WTC11 (cell line): ENCODE measurements around the gene CAPN1. TPM values are rescaled to one million over a fixed set of nuclear protein-coding genes. Genes with fewer than 3 reads are reported as not detected.

Source experiments
- ATAC-seq: fragments of 200-7000 bp; cut with Tn5 transposase; 2 replicates; pipeline ENCODE4 v1.10.0; 2021; ENCODE audit warnings: mild to moderate bottlenecking, moderate library complexity
- CTCF ChIA-PET: fragments of 300-600 bp; sonication (Branson Sonifier 250); formaldehyde crosslinking; loops from one replicate; lab custom pipeline; 2021; ENCODE audit warnings: antibody characterized with exemption; lab: Charles Lee
- POLR2A ChIA-PET: fragments of 350-600 bp; sonication (Branson Sonifier 250); formaldehyde crosslinking; loops from one replicate; lab custom pipeline; 2021; ENCODE audit warnings: antibody characterized with exemption; lab: Charles Lee
- DNase-seq: peaks from one replicate; pipeline ENCODE4 v3.0.0; 2021; ENCODE audit warnings: low spot score
- H3K27ac Mint-ChIP-seq: 2 replicates; pipeline ENCODE4 v1.8.0; 2021; ENCODE audit warnings: mixed read lengths
- H3K27me3 Mint-ChIP-seq: 2 replicates; pipeline ENCODE4 v1.8.0; 2021; ENCODE audit warnings: low read depth, mild to moderate bottlenecking, moderate library complexity, mixed read lengths
- H3K36me3 Mint-ChIP-seq: 2 replicates; pipeline ENCODE4 v1.8.0; 2021; ENCODE audit warnings: mixed read lengths
- H3K4me1 Mint-ChIP-seq: 2 replicates; pipeline ENCODE4 v1.8.0; 2022; ENCODE audit warnings: mixed read lengths
- H3K4me3 Mint-ChIP-seq: 2 replicates; pipeline ENCODE4 v1.8.0; 2021; ENCODE audit warnings: mild to moderate bottlenecking, moderate library complexity, mixed read lengths
- H3K9me3 Mint-ChIP-seq: 2 replicates; pipeline ENCODE4 v1.8.0; 2021; ENCODE audit warnings: mixed read lengths
- ATF1 ChIP-seq: sonication (generic); formaldehyde crosslinking; IDR thresholded peaks from 2 replicates; pipeline ENCODE4 v1.8.1; 2023; ENCODE audit warnings: mild to moderate bottlenecking, moderate library complexity, missing genetic modification reagents
- ATF6 ChIP-seq: sonication (generic); formaldehyde crosslinking; IDR thresholded peaks from 2 replicates; pipeline ENCODE4 v1.8.1; 2023; ENCODE audit warnings: mild to moderate bottlenecking, missing genetic modification reagents
- CBFB ChIP-seq: sonication (generic); formaldehyde crosslinking; IDR thresholded peaks from 2 replicates; pipeline ENCODE4 v1.8.1; 2022; ENCODE audit warnings: mild to moderate bottlenecking, low read depth, missing genetic modification reagents
- E2F1 ChIP-seq: sonication (generic); formaldehyde crosslinking; IDR thresholded peaks from 2 replicates; pipeline ENCODE4 v1.8.0; 2022; ENCODE audit warnings: mild to moderate bottlenecking, missing genetic modification reagents
- E2F4 ChIP-seq: sonication (generic); formaldehyde crosslinking; IDR thresholded peaks from 2 replicates; pipeline ENCODE4 v1.8.1; 2022; ENCODE audit warnings: low read depth, mild to moderate bottlenecking, moderate library complexity, missing genetic modification reagents, borderline replicate concordance
- GRHL2 ChIP-seq: fragments of 250-450 bp; sonication (Bioruptor Pico); IDR thresholded peaks from 2 replicates; pipeline ENCODE4 v1.8.0; 2022; ENCODE audit warnings: mild to moderate bottlenecking, moderate library complexity; ENCODE audit not compliant: insufficient replicate concordance, severe bottlenecking
- HMGA2 ChIP-seq: fragments of 250-450 bp; sonication (Bioruptor Pico); IDR thresholded peaks from 2 replicates; pipeline ENCODE4 v1.4.0; 2021; ENCODE audit warnings: mild to moderate bottlenecking, moderate library complexity
- HMGXB4 ChIP-seq: sonication (generic); formaldehyde crosslinking; IDR thresholded peaks from 2 replicates; pipeline ENCODE4 v1.8.1; 2023; ENCODE audit warnings: mild to moderate bottlenecking, moderate library complexity, missing genetic modification reagents
- IRF1 ChIP-seq: sonication (generic); formaldehyde crosslinking; IDR thresholded peaks from 2 replicates; pipeline ENCODE4 v1.8.0; 2023; ENCODE audit warnings: missing genetic modification reagents
- NR2C2 ChIP-seq: sonication (generic); formaldehyde crosslinking; IDR thresholded peaks from 2 replicates; pipeline ENCODE4 v1.8.0; 2022; ENCODE audit warnings: mild to moderate bottlenecking, missing genetic modification reagents
- OVOL2 ChIP-seq: fragments of 250-450 bp; sonication (Bioruptor Pico); IDR thresholded peaks from 2 replicates; pipeline ENCODE4 v1.9.0; 2021; ENCODE audit warnings: mild to moderate bottlenecking, borderline replicate concordance
- PRDM15 ChIP-seq: sonication (generic); formaldehyde crosslinking; IDR thresholded peaks from 2 replicates; pipeline ENCODE4 v1.8.0; 2022; ENCODE audit warnings: missing genetic modification reagents
- PREB ChIP-seq: sonication (generic); formaldehyde crosslinking; IDR thresholded peaks from 2 replicates; pipeline ENCODE4 v1.8.1; 2022; ENCODE audit warnings: mild to moderate bottlenecking, missing genetic modification reagents, moderate library complexity, borderline replicate concordance
- SMAD3 ChIP-seq: sonication (generic); formaldehyde crosslinking; IDR thresholded peaks from 2 replicates; pipeline ENCODE4 v1.8.0; 2022; ENCODE audit warnings: missing genetic modification reagents, mild to moderate bottlenecking, borderline replicate concordance
- SMAD4 ChIP-seq: sonication (generic); formaldehyde crosslinking; IDR thresholded peaks from 2 replicates; pipeline ENCODE4 v1.8.0; 2022; ENCODE audit warnings: mild to moderate bottlenecking, missing genetic modification reagents
- TEAD4 ChIP-seq: sonication (generic); formaldehyde crosslinking; IDR thresholded peaks from 2 replicates; pipeline ENCODE4 v1.8.0; 2022; ENCODE audit warnings: mild to moderate bottlenecking, missing genetic modification reagents
- TP53 ChIP-seq: sonication (generic); formaldehyde crosslinking; IDR thresholded peaks from 2 replicates; pipeline ENCODE4 v1.8.1; 2023; ENCODE audit warnings: mild to moderate bottlenecking, missing genetic modification reagents
- USF1 ChIP-seq: sonication (generic); formaldehyde crosslinking; IDR thresholded peaks from 2 replicates; pipeline ENCODE4 v1.8.0; 2022; ENCODE audit warnings: mild to moderate bottlenecking, missing genetic modification reagents
- ZBTB43 ChIP-seq: sonication (generic); formaldehyde crosslinking; IDR thresholded peaks from 2 replicates; pipeline ENCODE4 v1.8.1; 2023; ENCODE audit warnings: mild to moderate bottlenecking, missing genetic modification reagents
- ZNF121 ChIP-seq: sonication (generic); formaldehyde crosslinking; IDR thresholded peaks from 2 replicates; pipeline ENCODE4 v1.8.0; 2023; ENCODE audit warnings: missing genetic modification reagents
- ZNF416 ChIP-seq: fragments of 250-450 bp; sonication (Bioruptor Pico); IDR thresholded peaks from 2 replicates; pipeline ENCODE4 v1.9.0; 2021; ENCODE audit warnings: mild to moderate bottlenecking, inconsistent platforms
- ZNF671 ChIP-seq: fragments of 250-450 bp; sonication (Bioruptor Pico); IDR thresholded peaks from 2 replicates; pipeline ENCODE4 v1.8.0; 2021; ENCODE audit warnings: mild to moderate bottlenecking
- total RNA-seq: library from RNA; stranded (reverse); gene quantifications from 3 replicates; pipeline ENCODE4 v1.2.3, GENCODE V29; 2021

The CAPN1 gene
- total RNA-seq, 1 experiment from 2014 or later: 257 TPM

GRCh38 chr11:65215441-65216076, 33.8 kb downstream of the CAPN1 start (continued):
- TF ChIP-seq PRDM15 (CRISPR knock-in tag): no peak
- TF ChIP-seq ATF6 (CRISPR knock-in tag): no peak
- TF ChIP-seq SMAD4 (CRISPR knock-in tag): no peak
- TF ChIP-seq ZNF416 (CRISPR knock-in tag): no peak
- no peak for TF ChIP-seq HMGA2 (CRISPR knock-in tag)
- TF ChIP-seq HMGXB4 (CRISPR knock-in tag): no peak
- no peak for TF ChIP-seq USF1 (CRISPR knock-in tag)
- TF ChIP-seq ATF1 (CRISPR knock-in tag): no peak
- no peak for TF ChIP-seq NR2C2 (CRISPR knock-in tag)
- no peak for TF ChIP-seq E2F4 (CRISPR knock-in tag)

- no peaks in the 10 kb centered on the region for H3K27me3 Mint-ChIP-seq
- H3K36me3 Mint-ChIP-seq: no peaks in the 10 kb centered on the region
- H3K27ac Mint-ChIP-seq: no peak overlapping the region
- DNase-seq (no peak), ATAC-seq (no peak)
- peaks cover 43% of the 10 kb centered on the region for H3K4me1 Mint-ChIP-seq
- H3K4me3 Mint-ChIP-seq: no peak overlapping the region
- no peaks in the 10 kb centered on the region for H3K9me3 Mint-ChIP-seq
- POLR2A ChIA-PET: no interaction called here
- CTCF ChIA-PET: interaction anchor here (0.7 to 1.1 kb wide), 4 partner anchors 9 to 98 kb away, joined by 3 read pairs; no protein-coding TSS in a partner anchor
- TF ChIP-seq ZNF416 (CRISPR knock-in tag): no peak
- TF ChIP-seq GRHL2 (CRISPR knock-in tag): no peak
- TF ChIP-seq ZNF121 (CRISPR knock-in tag): no peak
- TF ChIP-seq NR2C2 (CRISPR knock-in tag): no peak
- no peak for TF ChIP-seq SMAD4 (CRISPR knock-in tag)
- no peak for TF ChIP-seq TEAD4
- no peak for TF ChIP-seq CBFB (CRISPR knock-in tag)
- TF ChIP-seq OVOL2 (CRISPR knock-in tag): no peak
- no peak for TF ChIP-seq PREB (CRISPR knock-in tag)
- TF ChIP-seq ZBTB43 (CRISPR knock-in tag): no peak
- TF ChIP-seq IRF1: no peak
- no peak for TF ChIP-seq SMAD3 (CRISPR knock-in tag)
- no peak for TF ChIP-seq ZNF671 (CRISPR knock-in tag)
- TF ChIP-seq E2F1 (CRISPR knock-in tag): no peak
- TF ChIP-seq TP53 (CRISPR knock-in tag): no peak
Observed at GRCh38 chr11:65216830-65217229, 35.1 kb downstream of the CAPN1 start.
